Prostate gland (tissue), 2 donors: ENCODE data around the gene NISCH.

Source experiments
- POLR2AphosphoS5 ChIP-seq: sonication (generic); formaldehyde crosslinking; IDR thresholded peaks from one replicate; pipeline ENCODE4 v1.6.1; 2017; ENCODE audit warnings: antibody characterized with exemption
- TF ChIP-seq, protein P1 (sequence below), 4 experiments: fragments of 200-600 bp in 2 of 4; fragments of 450-650 bp in 2 of 4; sonication (generic) in 2 of 4; IDR thresholded peaks; 1 replicate in 3 of 4; 2 replicates in 1 of 4; pipeline ENCODE4 v1.5.1; 2016 to 2019; ENCODE audit warnings: antibody characterized with exemption in 4 of 4, mild to moderate bottlenecking in 2 of 4, moderate library complexity in 2 of 4

DNA sequence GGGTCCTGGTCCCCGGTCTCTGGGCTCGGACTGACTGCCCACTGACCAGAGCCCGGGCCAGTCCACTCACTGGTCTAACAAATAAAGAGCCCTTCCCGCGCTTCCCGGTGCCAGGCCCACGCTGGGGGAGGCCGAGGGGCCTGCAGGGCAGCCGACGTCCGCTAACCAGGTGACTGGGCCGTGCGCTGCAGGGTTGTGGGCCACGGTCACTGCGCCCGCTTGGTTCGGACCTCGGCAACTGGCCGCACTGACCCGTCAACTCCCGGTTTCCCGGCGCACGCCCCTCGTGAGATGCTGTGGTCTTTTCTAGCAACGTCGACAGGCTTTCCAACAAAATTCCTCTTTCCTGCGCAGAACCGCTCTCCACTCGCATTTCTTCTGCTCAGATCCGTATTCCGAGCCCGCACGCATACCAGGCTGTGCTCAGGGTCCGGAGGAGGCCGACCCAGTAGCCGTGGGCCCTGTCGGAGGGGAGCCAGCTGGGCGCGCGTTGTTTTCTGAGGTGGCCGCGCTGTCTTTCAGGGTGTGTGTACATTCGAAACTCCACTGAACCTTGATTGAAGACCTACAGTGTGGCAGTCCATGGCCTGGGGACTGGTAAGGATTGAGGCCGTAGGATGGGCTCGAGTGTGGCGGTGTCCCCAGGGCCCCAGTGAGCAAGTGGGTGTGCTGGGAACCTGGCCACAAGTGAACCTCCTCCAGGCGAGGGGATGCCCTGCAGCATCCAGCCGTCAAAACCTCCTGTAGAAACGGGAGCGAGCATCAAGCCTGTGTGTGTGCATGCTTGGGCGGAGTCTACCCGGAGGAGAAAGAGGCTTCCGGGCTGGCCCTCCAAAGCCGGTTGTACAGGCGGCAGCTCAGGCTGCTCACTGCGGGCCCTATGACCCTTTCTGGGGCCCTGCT is 79.1 kb downstream of the NISCH start:
- TF ChIP-seq, protein P1, sequence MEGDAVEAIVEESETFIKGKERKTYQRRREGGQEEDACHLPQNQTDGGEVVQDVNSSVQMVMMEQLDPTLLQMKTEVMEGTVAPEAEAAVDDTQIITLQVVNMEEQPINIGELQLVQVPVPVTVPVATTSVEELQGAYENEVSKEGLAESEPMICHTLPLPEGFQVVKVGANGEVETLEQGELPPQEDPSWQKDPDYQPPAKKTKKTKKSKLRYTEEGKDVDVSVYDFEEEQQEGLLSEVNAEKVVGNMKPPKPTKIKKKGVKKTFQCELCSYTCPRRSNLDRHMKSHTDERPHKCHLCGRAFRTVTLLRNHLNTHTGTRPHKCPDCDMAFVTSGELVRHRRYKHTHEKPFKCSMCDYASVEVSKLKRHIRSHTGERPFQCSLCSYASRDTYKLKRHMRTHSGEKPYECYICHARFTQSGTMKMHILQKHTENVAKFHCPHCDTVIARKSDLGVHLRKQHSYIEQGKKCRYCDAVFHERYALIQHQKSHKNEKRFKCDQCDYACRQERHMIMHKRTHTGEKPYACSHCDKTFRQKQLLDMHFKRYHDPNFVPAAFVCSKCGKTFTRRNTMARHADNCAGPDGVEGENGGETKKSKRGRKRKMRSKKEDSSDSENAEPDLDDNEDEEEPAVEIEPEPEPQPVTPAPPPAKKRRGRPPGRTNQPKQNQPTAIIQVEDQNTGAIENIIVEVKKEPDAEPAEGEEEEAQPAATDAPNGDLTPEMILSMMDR (IDR thresholded peaks at IDR 0.05), result no peak
- TF ChIP-seq POLR2AphosphoS5, result no peak
